Hematopoietic multipotent progenitor cell (in vitro differentiated cells): ENCODE data around the gene MAP3K7CL. TPM values are rescaled to one million over a fixed set of nuclear protein-coding genes. Genes with fewer than 3 reads are reported as not detected.

Experiments used
- DNase-seq, 3 donors: peaks; one replicate each; pipeline ENCODE4 v3.0.0-alpha.2; 2011 to 2015; ENCODE audit warnings: low read depth in 2 of 3, low spot score in 2 of 3
- total RNA-seq: library from RNA; depleted of rRNA; stranded (reverse); fragments of >200 nt; gene quantifications from one replicate; pipeline ENCODE4 v1.2.3, GENCODE V29; 2012

The MAP3K7CL gene
- total RNA-seq, 1 donor: 4.3 TPM

GRCh38 chr21:29190923-29191331 lies 60.5 kb downstream of the MAP3K7CL start:
- no peak for DNase-seq

- no peak for DNase-seq
Measured at GRCh38 chr21:29193072-29193471, 62.6 kb downstream of the MAP3K7CL start.

- DNase-seq: no peak
Measured at GRCh38 chr21:29193901-29194300, 63.5 kb downstream of the MAP3K7CL start.

- no peak for DNase-seq
Measured at GRCh38 chr21:29194342-29194741, 63.9 kb downstream of the MAP3K7CL start.

- no peak for DNase-seq
Measured at GRCh38 chr21:29194847-29195246, 64.4 kb downstream of the MAP3K7CL start.

DNA sequence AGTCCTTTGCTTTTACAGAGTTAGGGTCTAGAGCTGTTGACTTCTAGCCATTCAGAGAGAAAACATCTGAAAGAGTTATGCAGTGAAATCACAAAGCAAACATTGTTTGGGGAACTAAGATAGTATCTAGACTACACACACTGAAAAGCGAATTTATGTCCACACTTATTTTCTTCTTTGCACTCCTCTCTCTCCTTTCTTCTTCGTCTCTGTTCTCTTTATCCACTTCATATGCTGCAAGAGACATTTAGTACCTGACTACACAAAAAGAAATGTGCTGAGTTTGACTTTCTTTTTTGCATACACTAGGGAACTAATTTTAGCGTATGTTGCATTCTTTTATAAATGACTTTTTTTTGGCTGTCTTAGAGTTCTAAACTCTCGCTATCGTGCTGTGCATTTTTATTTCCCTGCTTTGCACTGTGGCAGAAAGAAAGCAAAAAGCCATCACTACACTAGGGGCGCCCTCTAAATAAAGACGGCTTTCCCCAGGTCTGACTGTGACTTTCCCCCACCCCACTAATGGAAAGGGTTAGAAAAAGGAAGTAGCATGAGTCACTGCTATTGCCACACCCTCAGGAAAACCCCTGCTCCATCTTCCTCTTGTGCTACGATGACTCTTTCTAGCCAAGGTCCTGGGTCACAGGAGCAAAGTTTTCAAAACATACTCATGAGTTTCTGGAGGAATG lies 65.7 kb downstream of the MAP3K7CL start:
- peak; percentile 28 to 95 (median 94) for DNase-seq

GRCh38 chr21:29196670-29197191 lies 66.3 kb downstream of the MAP3K7CL start:
- no peak for DNase-seq

DNA sequence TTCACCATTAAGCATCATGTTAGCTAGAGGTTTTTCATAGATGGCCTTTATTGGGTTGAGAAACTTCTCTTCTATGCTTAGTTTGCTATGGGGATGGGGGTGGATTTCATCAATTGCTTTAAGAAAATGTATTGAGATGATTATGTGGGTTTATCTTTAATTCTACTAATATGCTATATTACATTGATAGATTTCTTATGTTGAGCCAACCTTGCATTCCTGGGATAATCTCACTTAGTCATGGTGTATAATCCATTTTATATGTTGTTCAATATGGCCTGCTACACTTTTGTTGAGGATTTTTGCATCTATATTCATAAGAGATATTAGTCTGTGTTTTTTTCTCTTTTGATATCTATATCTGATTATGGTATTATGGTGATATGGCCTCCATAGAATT lies 70.7 kb downstream of the MAP3K7CL start:
- DNase-seq: no peak

GRCh38 chr21:29205009-29205408 lies 74.6 kb downstream of the MAP3K7CL start:
- DNase-seq: no peak

- no peak for DNase-seq
Measured at GRCh38 chr21:29205988-29206387, 75.5 kb downstream of the MAP3K7CL start.

DNA sequence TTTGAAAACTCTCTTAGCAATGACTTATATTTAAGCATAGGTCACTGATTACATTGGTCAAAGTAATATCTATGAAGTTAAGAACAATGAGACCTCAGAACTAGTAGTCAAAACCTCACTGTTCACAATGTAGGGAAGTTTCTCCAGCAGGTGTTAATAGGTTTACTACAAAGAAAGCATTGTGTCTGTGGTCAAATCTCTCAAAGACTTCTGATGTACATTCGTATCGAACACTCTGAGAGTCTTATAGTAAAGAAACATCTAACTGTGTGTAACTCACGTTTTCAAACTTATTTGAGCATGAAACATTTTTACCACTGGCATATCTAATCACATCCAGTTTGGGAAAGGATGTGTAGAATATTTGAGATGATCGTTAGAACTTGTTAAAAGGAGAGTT lies 76.0 kb downstream of the MAP3K7CL start:
- DNase-seq: no peak

GRCh38 chr21:29207201-29207600 lies 76.8 kb downstream of the MAP3K7CL start:
- no peak for DNase-seq

DNA sequence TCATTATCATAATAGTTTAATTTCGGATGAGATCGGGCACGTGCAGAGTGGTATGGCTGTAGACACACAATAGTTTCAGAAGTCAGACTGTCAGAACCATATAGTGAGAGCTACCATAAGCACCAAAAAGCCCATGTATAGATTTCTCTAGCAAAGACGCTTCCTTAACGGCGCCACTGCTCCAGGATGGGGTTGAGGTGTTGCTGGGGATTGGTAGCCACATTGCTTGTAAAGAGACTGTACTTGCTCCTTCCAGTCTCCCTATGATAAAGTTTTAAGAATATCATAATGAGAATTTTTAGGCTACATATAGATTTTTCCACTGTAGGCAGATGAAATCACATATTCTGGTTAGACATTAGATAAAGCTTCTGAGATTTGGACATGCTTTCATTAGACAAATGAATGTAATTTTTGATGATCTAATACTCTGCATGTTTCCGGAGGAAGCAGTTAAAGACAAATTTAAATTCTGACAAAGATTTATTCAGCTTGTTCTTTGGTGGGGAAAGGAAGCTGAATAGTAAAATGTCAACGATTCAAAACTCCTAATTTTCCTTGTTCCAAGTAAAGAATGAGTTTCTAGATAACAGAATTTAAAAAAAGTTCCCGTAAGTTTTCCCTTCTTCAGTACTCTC lies 77.7 kb downstream of the MAP3K7CL start:
- no peak for DNase-seq

- peak in 1 of 3 donors; percentile 21 for DNase-seq
Measured at GRCh38 chr21:29208682-29209059, 78.2 kb downstream of the MAP3K7CL start.

- DNase-seq: no peak
Measured at GRCh38 chr21:29209696-29210095, 79.3 kb downstream of the MAP3K7CL start.

DNA sequence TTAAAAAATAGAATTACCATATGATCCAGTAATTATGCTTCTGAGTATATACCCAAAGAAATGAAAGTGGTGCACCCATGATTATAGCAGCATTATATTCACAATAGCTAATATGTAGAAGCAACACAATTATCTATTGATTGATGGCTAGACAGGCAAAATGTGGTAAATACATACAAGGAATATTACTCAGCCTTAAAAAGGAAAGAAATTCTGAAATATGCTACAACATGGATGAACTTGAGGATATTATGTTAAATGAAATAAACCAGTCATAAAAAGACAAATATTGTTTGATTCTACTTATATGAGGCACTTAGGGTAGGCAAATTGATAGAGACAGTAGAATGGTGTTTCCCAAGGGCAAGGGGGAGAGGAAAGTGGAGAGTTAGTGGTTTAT lies 80.8 kb downstream of the MAP3K7CL start:
- DNase-seq: no peak

GRCh38 chr21:29212446-29212845 lies 82.0 kb downstream of the MAP3K7CL start:
- DNase-seq: no peak

DNA sequence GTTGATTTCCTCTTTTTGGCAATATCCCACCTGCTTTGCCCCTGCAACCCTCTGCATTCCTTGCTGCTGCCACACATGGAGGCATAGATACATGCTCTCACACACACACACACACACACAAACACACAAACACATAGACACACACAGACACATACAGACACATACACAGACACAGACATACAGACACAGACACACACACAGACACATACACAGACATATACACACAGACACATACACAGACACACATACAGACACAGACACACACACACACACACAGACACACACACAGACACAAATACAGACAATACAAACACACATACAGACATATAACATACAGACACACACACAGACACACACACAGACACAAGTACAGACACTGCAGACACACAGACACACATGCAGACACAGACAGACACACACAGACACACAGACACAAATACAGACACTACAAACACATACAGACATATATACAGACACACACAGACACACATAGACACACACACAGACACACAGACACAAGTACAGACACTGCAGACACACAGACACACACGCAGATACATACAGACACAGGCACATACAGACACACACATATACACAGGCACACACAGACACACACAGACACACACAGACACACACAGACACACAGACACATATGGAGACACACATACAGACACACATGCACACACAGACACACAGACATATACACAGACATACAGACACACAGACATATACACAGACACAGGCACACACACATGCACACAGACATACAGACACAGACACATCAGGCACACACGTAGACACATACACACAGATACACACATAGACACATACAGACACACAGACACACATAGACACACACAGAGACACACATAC lies 83.3 kb downstream of the MAP3K7CL start:
- no peak for DNase-seq

DNA sequence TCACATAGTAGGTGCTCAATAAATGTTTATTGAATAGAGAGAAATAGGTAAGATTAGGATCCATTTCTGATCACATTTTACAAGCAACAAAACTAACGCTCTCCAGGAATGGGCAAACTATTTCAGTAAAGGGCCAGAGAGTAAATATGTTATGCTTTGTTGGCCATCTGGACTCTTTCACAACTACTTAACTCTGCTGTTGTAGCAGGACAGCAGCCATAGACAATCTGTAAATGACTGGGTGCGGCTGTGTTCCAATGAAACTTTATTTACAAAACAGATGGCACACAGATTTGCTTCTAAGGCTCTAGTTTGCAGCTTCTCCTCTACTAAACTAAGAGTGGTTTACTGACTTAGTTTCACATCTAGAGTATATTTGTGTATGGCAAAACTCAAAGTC lies 85.3 kb downstream of the MAP3K7CL start:
- DNase-seq: no peak

DNA sequence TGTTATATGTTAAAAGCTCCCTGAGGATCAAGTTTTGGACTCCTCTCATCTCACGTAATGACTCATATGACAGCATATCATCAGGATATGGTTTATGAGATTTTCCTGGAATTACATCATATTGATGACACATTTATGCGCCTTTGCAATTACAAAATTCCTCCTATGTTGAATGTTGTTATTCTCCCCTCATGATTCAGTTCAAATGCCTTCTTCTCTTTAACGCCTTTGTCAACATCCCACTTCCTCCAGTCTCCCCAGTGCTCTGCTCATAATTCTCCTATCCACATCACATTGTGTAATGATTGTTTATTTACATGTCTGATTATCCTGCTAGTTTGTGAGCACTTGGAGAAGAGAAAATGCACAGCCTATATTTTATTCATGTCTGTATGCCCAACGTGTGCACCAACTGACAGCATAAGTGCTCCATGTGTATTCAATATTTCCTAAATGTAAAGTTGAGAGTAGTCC lies 87.4 kb downstream of the MAP3K7CL start:
- no peak for DNase-seq

GRCh38 chr21:29218749-29219148 lies 88.3 kb downstream of the MAP3K7CL start:
- DNase-seq: no peak
